Cortex of kidney (tissue), 1 donor: ENCODE measurements around the gene PTCH1.

Source experiments
- DNase-seq: peaks from one replicate; lab custom pipeline; 2025; lab: John Stamatoyannopoulos, UW

Gene PTCH1

DNA sequence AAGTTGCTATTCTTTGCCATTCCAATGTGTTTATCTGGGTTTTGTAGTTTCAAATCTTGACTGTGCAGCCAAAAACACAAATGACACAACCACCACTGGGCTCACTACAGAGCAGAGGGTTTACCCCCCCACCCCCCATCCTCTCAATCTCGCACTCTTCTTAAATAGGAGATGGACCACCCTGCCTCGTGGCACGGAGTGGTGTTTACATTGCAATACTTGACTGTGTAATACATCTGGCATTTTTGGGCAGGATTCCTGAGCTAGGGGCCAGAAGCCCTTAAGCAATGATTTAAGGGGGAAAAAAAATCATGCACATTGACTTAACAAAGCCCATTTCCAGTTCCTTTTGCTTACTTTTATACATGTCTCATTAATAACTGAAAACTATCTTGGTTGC is 19.0 kb downstream of the PTCH1 start:
- no peak for DNase-seq

DNA sequence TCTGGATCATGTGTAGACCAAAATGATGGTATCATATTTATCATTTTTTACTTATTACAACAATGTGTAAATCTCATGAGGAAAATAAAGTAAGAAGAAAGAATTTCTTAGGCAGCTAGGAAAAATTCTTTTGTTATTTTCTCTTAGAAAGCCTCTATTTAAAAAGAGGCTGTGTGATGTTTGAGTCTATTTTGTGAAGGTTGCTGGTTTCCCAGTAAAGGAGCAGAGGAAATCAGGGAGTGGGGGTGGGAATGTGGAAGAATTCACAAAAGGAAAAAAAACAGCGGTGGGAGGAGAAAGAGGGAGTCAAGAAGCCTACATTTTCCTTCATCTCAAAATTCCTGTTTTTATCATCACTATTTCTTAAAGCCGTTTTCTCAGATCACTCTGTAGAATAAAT is 20.1 kb downstream of the PTCH1 start:
- no peak for DNase-seq

DNA sequence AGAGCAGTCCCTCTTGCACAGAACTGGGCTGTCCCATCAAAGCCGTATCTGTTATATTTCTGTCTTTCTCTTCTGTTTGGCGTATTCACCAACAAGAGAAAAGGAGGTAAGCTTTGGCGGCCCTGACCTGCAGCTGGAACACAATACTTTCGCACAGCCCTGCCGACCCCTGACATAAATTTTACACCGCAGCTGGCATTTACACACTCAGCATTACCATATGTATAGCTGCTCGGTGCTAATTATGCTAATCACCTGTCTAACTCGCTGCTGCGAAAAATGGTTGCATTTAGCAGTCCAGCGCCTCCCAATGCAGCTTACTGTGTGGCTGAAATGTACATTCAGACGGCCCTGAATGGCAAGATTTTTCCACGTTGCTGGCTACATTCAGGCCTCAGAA is 20.8 kb downstream of the PTCH1 start:
- no peak for DNase-seq

DNA sequence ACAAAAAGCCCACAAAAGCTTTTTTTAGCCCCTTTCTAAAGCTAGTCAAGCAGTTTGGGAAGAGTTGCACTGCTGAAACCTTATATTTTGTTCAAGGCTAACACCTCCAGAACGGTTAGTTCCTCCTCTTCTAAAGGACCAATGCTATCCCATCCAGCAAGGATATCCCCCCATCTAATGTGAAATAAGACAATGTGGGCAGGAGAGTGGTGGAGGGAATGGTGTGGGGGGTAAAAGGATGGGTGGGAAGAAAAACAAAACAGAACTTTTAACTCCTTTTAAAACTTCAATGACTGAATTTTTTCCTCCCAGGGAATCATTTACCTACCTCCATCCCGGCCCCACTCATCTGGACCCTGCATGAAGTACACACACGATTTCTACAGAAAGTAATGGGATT is 21.2 kb downstream of the PTCH1 start:
- DNase-seq = no peak

DNA sequence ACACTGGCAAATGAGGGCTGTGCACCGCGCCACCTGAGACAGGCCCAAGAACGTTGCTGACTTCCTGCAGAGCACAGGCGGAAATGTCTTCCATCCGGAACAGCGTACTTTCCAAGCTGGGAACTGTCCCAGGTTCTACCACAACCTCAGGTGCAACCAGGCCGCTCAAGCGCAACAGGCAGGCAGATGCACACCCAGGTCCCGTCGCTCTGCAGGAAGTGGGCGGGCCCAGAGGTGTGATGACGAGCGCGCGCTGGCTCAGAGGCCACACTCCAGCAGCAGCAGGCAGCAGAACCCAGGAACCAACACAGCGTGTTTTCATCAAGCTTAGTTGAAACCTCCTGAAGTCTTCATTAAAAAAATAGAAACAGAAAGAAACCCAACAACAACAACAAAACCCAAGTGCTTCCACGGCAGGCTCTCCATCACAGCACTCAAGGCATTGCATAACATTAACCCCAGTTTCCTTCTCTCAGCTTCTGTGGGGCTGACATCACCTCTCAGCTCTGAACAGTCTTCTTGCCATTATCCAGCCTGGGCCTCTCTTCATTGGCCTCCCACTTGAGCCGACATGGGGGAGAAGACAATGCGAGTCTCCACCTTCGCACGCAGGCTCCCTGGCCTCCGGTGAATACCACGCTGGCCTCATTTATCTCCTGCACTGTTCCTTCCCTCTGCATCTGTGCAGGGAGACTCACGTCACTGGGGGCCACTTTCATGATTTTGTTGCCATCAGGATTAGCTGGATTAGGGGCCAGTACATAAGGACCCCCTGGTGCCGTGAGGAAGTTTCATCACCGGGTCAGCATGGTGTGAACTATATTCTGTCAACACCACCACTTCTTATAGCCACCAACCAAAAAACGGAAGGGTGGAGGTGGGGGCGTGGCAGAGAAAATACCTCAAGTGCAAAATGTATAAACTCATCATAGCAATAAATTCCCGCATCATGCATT is 22.1 kb downstream of the PTCH1 start:
- no peak for DNase-seq

DNA sequence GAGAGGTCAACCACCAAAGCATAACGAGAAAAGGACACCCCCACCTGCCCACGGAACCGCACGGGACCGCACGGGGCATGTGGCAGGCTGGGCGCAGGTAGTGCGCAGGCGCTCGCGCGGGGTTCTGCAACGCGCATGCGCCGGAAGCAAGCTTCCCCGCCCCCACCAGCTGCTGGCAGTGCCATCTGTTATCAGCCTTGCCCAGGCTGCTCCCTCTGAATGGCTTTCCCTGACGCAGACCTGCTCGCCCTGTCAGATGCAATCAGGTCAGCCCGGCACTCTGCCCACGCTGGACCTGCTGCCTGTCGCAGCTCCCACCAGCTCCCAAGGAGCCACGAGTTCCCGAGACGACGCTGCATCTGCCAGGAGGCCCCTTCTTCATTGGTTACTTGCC is 22.8 kb downstream of the PTCH1 start:
- no peak for DNase-seq

DNA sequence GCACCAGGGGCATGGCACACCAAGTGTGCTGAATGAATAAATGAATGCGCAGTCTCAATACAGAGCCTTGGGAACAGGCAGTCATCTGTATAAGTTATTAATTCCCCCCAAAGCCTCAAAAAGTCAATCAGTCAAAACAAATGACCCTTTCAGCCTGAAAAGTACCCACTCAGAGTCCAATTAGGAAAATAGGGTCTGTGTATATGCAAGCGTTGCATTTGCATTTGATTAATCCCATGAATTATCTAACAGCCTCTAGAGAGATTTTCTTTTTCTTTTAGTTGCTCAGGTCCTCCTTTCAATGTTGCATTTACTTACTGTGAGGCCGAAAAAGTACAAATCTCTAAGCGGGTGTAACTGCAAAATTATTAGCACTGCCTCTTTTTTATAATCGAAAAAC is 23.4 kb downstream of the PTCH1 start:
- no peak for DNase-seq

DNA sequence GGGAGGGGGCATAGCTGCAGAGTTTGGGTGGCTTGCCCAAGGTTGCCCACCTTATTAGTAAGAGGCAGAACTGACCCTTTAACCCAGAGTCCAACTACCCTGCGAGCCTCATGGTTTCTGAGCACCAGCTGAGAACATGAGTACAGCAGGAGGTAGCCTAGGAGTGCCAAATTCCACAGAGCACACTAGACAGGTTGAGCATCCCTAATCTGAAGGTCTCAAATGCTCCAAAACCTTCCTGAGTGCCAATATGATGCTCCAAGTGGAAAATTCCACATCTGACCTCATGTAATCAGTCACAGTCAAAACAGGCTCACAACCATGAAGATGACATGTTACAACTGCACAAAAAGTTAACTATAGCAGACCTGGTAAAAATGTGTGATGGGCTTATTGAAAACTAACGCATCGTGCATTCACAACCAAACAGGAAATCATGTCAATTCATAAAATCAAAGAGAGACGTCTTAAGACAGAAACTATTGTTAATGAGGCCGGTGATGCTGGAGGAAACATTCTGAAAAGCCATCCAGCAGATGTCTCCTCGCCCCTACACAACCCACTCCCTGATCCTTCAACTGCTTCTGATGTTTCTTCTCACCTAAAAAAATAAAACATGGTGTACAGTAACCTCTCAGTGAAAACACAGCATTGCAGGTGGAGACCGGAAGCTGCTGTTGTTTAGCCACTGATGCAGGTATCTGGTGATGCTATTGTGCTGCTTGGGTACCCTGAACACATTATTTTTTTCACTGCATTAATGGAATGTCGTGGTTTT is 25.0 kb downstream of the PTCH1 start:
- no peak for DNase-seq

DNA sequence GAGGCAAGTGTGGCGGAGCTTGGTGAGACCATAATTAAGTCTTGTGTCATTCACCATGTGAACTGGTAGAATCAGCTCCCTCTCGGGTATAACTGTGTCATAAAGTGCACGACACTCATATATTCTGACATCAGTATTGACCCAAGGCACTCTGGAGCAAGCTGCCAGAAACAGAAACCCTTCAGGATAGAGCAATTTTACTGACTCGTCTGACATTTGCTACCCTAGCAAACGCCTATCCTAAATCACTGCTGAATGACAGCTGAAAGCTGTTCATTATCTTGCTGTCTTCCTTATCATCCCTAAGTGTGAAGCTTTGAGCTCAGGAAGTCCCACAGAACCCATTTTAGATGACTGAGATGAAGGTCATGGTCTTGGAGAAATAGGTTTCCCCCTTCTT is 27.8 kb downstream of the PTCH1 start:
- no peak for DNase-seq

DNA sequence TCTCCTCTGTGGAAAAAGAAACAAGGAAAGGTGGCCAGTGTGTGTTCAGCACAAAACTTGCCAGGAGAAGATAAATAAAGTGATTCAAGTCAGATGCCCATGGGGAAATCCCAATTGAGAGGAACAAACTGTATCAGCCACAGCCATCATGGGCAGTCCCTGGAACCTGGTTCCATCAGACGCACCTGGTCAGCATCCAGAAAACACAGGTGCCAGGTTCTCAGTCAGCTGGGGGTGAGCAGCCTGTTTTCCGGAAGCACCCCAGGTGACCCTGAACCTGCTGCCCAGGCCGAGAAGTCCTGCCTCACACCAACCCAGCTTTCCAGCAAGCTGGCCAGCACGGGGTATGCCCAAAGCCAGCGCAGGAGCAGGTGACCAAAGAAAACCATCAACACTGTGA is 30.5 kb downstream of the PTCH1 start:
- no peak for DNase-seq

DNA sequence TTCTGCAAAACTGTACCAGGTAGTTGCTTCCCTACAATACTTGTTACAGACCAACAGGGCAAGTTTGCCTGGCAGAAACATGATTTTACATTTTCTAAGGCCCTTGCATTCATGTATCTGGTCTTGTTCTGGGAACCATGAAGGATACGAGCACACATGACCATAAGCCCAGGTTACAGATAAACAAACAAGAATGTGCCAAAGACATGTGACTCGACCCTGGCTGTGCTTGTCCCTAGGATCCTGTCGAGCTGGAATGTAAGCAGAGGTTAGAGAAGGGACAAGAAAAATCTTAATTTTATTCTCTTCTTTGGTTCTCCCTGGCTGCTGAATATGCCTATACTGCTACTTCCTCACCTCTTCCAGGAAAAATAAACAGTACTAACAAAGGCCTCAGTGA is 32.5 kb downstream of the PTCH1 start:
- no peak for DNase-seq

DNA sequence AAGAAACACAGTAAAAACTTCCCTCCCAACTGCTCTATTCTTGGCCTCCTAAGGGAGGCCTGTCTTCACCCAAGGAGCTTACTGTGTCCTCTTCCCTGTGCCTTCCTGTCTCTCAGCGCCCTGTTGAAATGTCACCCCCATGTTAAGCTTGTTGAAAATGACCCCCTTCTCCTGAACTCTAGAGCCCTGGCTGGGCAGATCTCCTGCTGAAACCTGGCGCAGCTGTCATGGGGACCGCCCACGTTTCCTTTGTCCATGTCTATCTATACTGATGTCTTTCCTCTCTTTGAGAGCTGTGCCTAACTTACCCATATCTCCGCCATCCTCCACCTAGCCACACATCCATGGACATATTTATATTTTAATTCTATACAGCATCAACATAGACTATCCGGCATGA is 33.3 kb downstream of the PTCH1 start:
- DNase-seq = no peak

DNA sequence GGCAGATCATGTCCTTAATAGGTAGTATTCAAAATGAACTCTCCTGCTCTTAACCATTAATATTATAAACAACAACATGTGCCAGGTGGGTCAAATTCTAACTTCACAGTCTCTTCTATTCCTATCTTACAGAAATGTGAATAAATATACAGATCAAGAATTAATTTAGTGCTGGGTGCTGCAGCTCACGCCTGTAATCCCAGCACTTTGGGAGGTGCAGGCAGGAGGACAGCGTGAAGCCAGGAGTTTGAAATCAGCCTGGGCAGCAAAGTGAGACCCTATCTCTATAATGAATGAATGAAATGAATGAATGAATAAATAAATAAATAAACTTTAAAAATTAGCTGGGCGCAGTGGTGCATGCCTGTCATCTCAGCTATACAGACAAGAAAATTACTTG is 34.1 kb downstream of the PTCH1 start:
- DNase-seq = no peak

DNA sequence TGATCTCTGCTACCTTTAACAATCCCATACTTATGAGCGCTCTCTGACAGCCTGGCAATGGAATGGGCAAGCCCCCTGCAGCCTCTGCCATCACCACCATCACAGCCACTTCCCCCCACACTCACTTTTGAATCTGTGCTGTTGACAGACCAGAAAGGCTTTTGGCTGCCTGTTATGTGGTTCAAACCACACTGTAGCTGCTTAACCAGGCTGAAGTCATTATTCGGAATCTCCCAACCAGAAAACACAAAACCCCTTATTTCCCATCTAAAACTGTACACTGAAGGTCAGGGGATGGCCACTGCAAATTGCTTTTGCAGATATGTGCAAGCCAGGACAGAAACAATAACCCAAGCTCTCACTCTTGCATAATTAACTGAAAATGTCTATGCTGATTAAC is 35.8 kb downstream of the PTCH1 start:
- DNase-seq = no peak

DNA sequence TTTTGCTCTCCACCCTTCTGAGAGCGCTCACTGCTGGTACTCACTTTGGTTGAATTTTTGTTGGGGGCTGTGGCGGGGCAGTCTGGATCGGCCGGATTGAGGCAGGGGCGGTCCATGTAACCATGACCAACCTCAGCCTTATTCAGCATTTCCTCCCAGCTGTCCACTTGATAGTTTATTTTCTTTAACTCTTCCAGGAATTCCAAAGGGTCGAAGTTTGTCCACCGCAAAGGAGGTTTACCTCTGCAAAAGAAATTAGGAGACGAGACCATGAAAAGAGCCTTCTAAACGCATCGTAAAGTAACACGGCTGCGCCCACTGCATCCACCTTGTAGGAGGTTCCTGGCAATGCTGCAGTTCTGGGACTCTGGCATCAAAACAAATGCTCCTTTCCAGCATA is 36.4 kb downstream of the PTCH1 start:
- no peak for DNase-seq

DNA sequence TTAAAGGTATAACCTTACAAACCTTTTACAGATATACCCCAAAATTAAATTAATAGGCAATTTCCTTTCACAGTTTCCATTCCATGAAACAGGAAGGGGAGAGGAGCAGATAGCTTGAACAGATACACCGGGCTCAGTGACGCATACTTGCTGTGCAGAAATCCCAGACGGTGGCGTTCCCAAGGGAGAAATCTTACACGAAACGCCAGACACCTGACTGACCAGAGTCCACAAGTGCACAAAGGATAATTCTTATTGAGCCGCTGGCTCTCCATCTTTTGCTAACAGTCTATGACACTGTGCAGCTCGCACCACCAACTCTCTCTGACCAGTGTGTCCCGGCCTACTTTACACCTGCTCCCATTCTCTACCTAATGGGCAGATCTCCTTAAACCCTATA is 37.4 kb downstream of the PTCH1 start:
- no peak for DNase-seq

DNA sequence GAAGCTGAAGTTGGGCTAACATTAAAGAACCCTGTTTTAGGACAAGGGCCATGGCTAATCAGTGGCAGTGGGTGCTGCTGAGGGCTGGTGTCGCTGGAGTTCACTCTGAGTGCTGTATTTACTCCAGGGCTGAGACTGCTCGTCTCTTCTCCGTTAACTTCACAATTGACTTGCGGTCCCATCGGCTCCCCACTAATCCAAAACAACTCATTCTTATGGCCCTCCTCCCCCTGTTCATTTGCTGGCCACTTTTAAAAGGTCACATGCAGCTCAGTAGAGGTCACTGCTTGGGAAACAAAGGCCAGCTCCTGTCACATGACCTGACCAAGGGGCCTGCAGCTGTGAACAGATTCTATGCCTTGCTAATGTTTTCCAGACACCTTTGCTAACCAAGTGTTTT is 38.4 kb downstream of the PTCH1 start:
- DNase-seq = no peak

DNA sequence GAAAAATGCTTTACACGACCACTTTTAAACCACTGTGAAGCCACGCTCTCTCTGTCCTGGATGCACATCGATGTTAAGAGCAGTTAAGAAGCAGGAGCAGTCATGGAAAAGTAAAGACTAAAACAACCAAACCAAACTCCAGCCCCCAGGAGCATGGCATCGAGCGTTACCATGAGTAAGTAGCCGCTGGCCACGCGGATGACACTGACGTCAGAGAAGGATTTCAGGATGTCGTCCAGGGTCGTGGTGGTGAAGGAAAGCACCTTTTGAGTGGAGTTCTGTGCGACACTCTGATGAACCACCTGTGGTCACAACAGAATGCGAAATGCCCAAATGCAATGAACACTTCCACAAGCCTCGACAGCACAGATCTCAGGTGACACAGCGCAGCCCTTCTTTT is 38.9 kb downstream of the PTCH1 start:
- DNase-seq = no peak

DNA sequence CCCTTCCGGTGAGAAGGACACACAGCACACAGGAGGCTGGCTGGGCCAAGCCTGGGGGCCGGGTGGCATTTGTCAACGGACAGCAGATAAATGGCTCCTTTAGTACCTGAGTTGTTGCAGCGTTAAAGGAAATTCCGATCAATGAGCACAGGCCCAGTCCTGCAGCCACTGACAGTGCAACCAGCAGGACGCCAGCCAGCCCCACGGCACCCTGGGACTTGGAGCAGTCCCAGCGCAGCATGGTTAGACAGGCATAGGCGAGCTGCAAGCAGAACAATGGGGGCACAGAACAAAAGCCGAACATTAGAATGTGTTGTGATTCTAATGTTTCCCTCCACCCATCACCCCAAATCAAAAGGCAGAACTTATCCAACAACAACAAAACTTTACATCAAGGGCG is 39.3 kb downstream of the PTCH1 start:
- no peak for DNase-seq

DNA sequence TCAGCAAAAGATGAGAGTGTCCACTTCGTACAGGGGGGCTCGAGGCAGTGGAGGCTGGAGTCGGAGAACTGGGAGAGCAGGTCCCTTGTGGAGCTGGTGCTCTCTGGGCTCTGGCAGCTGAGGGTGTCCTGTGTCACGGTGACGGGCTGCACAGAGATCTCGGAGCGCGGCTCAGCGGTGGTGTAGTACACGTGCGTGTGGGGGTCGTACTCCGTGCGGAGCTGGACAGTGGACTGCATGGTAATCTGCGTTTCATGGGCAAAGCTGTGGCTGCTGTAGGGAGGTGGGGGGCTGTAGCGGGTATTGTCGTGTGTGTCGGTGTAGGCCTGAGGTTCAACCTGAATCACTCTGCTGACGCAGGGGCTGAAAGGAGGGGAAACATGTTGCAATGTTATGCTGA is 48.0 kb downstream of the PTCH1 start:
- no peak for DNase-seq

DNA sequence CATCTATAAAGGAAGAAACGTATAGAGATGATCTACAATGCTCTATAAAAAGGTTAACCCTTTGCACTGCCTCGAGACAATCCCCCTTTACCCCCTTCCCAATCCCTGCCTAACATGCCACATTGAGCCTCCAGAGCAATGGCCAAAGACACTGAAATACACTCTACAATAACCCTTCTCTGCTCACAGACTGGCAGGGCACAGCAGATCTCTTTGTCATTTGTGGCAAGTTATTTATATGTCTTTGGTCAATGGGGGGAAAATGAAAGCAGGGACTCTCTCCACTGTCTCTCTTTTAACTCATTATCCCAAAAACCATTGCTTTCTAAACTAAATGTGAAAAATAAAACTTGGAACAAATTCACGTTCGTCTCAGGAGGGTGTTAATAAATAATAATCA is 51.7 kb downstream of the PTCH1 start:
- DNase-seq = no peak

DNA sequence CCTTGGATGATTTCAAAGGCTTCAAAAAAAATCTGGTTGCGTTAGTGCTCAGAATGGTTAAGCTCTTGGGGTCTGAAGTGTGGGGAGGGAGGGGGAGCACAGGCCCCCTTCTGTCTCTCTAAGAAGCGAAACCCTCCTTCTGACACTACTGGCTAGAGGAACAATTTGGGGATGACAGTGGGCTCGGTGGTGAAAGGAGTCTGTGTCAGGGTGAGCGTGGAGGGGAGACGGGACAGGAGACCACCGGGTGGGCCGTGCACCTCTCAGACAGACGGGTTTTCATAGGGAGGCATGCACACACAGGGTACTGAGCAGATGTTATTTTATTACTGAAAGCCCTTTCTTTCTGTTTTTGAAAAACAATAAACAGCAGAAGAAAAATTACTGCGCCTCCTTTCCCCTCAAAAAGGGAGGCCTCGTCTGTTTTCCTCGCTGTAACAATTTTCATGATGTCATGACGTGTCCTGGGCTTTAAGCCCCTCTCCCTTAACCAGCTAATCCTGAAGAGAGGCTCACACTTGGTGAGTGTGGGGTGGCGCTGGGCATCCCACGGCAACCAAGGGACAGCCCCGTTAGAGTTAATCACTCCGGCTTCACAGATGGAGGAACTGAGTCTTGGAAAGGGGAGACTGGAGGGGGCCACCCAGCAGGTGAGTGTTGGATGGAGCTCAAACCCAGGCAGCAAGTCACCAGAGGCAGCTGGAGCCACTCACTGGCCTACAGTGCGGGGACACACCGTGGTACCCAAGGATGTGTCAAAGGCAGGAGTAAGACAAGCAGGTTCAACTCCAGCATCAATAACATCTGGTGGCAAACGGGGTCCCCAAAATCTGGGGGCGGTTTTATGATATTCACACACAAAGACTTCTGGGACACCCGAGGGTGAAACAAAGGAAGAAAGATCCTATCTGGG is 53.4 kb downstream of the PTCH1 start:
- no peak for DNase-seq
